ENCODE data around the gene PDLIM1. TPM values are rescaled to one million over a fixed set of nuclear protein-coding genes. Genes with fewer than 3 reads are reported as not detected.
"Not testable (repeated sequence)": the region's sequence is repeated elsewhere in the genome, so short reads cannot be mapped to it uniquely, and the experiment has no call there.

PDLIM1 gene
- total RNA-seq, 1 donor from 2014 or later, result 117 TPM

- no peak overlapping the region for H3K4me3 ChIP-seq (ENCODE audit: low read depth, low read length)
- TF ChIP-seq CTCF (conservative IDR thresholded peaks at IDR 0.05; ENCODE audit: low read depth, low read length), result no peak
- no peak for DNase-seq (ENCODE audit: low read depth)
Measured at GRCh38 chr10:95214793-95215192, 76.0 kb downstream of the PDLIM1 start.

GRCh38 chr10:95214369-95214768 is 76.4 kb downstream of the PDLIM1 start:
- TF ChIP-seq CTCF (conservative IDR thresholded peaks at IDR 0.05; ENCODE audit: low read depth, low read length), result no peak
- H3K4me3 ChIP-seq (ENCODE audit: low read depth, low read length), result no peak overlapping the region
- DNase-seq (ENCODE audit: low read depth), result no peak

GRCh38 chr10:95211606-95212279 is 79.1 kb downstream of the PDLIM1 start:
- no peak for TF ChIP-seq CTCF (conservative IDR thresholded peaks at IDR 0.05; ENCODE audit: low read depth, low read length)
- H3K4me3 ChIP-seq (ENCODE audit: low read depth, low read length), result no peak overlapping the region
- no peak for DNase-seq (ENCODE audit: low read depth)

- DNase-seq (ENCODE audit: low read depth), result no peak
Measured at GRCh38 chr10:95209509-95210127, 81.2 kb downstream of the PDLIM1 start.

GRCh38 chr10:95208702-95209391 is 82.0 kb downstream of the PDLIM1 start:
- no peak for DNase-seq (ENCODE audit: low read depth)
- TF ChIP-seq CTCF (conservative IDR thresholded peaks at IDR 0.05; ENCODE audit: low read depth, low read length), result peak; percentile 48
- H3K4me3 ChIP-seq (ENCODE audit: low read depth, low read length), result no peak overlapping the region

More at GRCh38 chr10:95209509-95210127, 81.2 kb downstream of the PDLIM1 start:
- no peak for TF ChIP-seq CTCF (conservative IDR thresholded peaks at IDR 0.05; ENCODE audit: low read depth, low read length)
- H3K4me3 ChIP-seq (ENCODE audit: low read depth, low read length), result no peak overlapping the region

- DNase-seq (ENCODE audit: low read depth); H3K4me3 ChIP-seq (ENCODE audit: low read depth, low read length): not testable (repeated sequence)
Measured at GRCh38 chr10:95202865-95203264, 87.9 kb downstream of the PDLIM1 start.

- no peak for DNase-seq (ENCODE audit: low read depth)
- no peak overlapping the region for H3K4me3 ChIP-seq (ENCODE audit: low read depth, low read length)
- TF ChIP-seq CTCF (conservative IDR thresholded peaks at IDR 0.05; ENCODE audit: low read depth, low read length), result peak; percentile 48
Measured at GRCh38 chr10:95201736-95202135, 89.1 kb downstream of the PDLIM1 start.

All from epithelial cell of proximal tubule (primary cell).